ENCODE results near the gene CAMSAP1.

Gene CAMSAP1

GRCh38 chr9:135827301-135827700, 80.0 kb downstream of the CAMSAP1 start:
- DNase-seq, result no peak

DNA sequence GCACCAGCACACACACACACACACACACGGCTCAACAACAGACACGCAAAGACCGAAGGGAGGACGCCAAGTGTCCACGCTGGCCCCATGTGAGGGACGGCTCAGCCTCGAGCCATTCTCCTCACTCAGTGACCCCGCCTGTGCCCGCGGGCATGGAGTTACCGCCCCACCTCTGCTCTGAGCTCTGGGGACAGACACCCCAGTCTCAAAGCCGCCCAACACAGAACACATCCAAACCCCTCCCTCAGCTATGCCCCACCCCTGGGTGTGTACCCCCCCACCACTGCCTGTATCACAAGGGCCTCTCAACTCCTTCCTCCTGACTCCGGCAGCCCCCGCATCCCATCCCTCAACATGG, 81.2 kb downstream of the CAMSAP1 start:
- no peak for DNase-seq

- no peak for DNase-seq
Measured at GRCh38 chr9:135825435-135826187, 81.7 kb downstream of the CAMSAP1 start.

DNA sequence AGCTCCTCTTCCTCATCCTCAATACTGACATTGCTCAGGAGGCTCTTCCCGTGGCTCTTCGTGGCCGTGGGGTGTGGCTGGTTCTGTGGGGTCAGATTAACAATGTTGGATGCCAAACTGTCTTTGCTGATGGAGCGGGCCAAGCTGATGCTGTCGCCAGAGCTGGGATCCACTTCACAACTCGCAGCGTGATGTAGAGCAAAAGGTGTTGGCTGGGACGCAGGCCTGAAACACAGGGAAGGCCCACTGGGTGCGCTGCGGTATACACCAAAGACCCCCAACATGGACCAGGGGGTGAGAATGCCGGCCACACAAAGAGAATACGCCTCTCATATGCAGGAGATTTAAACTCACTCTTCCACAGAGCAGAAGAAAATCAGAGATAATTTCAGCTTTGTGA, 84.3 kb downstream of the CAMSAP1 start:
- no peak for DNase-seq

DNA sequence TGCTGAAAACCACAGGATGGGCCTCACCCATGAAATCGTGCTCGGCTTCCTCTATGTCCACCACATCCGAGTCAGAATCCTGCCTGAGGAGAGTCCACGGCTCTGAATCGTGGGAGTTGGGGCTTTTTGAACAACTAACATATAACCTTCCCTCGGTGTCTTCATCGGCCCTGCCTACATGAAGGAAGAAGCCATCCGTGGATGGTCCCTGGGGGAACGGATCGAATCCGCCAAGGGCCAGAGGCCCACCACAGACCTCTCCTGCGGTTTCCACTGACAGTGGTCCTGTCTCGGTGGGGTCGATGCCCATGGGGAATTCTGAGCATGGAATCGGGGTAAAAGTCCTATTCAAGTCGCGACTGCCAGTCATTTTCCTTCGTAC, 85.0 kb downstream of the CAMSAP1 start:
- DNase-seq, result no peak

DNA sequence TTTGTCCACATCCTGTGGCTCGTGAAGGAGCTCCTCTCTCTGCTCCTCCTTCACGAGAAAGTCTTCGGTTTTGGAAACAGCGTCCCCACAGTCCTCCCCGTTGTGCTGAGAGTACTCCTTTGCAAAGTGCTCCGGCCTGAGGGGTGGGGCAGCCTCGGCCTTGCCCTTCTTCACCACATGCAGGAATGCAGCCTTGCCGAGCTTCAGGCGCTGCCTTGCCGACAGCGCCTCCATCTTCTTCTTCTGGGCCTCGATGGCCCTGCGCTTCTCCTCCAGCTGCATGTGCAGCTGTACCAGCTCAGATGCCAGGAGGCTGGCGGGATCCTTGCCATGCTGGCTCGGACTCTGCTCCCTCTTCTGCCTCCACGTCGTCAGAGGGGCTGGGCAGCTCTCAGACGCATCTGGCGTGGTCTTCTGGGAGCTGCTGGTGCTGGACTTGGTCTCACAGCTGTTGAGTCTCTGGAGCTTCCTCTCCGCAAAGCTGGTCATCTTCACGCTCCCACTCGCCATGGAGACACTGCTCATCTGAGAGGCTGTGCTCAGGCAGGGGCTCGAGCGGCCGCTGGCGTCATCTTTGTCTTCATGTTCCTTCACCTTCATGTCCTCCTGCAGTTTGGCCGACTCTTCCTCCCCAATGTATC, 85.5 kb downstream of the CAMSAP1 start:
- DNase-seq, result peak; percentile 4

GRCh38 chr9:135821116-135821515, 86.2 kb downstream of the CAMSAP1 start:
- peak; percentile 4 for DNase-seq

- DNase-seq, result peak; percentile 3
Measured at GRCh38 chr9:135820661-135821060, 86.7 kb downstream of the CAMSAP1 start.

GRCh38 chr9:135819905-135820304, 87.4 kb downstream of the CAMSAP1 start:
- no peak for DNase-seq

- DNase-seq, result no peak
Measured at GRCh38 chr9:135818718-135819475, 88.4 kb downstream of the CAMSAP1 start.

DNA sequence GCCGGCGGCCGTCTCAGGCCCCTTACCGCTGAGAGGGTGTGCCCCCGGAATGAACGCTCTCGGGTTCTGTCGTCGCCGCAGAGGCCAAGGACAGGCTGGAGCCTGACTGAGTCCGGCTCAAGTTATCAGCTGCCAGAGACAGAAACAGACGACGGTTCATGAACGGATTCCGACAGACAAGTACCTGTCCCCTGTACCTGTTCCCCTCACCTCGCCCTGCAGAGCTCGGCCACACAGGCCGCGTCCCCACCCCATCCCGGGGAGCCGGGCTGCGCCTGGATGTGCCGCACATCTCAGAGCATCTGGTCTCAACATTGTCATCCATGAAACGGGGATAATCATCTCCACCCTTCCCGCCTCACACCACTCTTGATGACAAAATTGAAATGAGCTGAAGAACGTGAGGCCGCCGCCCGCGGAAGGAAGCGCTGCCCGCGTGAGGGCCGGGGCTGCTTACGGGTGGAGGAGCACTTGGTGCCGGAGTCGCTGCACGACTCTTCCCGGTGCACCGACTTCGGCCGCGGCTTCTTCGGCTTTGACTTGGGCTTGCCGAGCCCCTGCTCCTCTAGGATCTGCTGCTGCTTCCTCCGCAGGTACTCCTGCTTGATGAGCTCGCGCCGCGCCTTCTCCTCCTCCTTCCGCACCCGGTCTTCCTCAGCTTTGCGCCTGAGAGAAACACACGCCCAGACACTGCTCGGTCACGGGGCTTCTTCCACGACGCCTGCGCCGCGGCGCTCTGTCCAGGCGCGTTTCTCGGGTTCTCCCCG, 89.2 kb downstream of the CAMSAP1 start:
- DNase-seq, result no peak

DNA sequence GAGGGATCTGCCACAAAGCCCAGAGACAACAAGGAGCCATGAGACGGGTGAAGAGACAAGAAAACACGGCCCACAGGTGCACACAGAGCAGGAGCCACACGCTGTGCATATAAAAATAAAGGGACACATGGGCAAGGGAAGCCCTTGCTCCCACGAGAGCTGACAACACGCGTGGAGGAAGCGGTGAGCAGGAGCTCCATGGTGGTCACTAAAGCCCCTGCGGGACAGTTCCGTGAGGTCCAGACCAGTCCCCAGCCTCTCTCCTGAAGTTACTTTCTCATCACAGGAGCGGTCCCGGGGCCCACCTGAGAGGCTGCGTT, 90.7 kb downstream of the CAMSAP1 start:
- DNase-seq, result no peak

GRCh38 chr9:135815830-135816650, 91.3 kb downstream of the CAMSAP1 start:
- no peak for DNase-seq

DNA sequence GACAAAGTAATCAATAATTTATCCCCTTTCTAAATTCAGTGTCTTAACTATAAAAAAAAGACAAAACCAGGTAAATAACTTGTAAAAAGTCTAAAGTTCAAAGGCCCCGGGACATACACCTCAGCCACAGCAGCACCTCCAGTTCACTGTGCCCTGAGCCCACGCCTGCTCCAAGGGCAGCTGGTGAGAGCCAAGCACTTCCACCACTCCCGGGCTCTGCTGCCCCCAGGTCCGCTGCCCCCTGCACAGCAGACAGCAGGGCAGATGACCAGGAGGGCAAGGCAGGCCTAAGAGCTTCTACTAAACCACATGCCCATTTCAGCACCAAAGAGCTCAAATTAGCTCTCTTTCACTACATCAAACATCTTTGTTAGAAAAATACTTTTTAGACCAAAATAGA, 91.9 kb downstream of the CAMSAP1 start:
- no peak for DNase-seq

- DNase-seq, result no peak
Measured at GRCh38 chr9:135814421-135815095, 92.8 kb downstream of the CAMSAP1 start.

- no peak for DNase-seq
Measured at GRCh38 chr9:135813671-135814290, 93.6 kb downstream of the CAMSAP1 start.

- no peak for DNase-seq
Measured at GRCh38 chr9:135812961-135813360, 94.4 kb downstream of the CAMSAP1 start.

DNA sequence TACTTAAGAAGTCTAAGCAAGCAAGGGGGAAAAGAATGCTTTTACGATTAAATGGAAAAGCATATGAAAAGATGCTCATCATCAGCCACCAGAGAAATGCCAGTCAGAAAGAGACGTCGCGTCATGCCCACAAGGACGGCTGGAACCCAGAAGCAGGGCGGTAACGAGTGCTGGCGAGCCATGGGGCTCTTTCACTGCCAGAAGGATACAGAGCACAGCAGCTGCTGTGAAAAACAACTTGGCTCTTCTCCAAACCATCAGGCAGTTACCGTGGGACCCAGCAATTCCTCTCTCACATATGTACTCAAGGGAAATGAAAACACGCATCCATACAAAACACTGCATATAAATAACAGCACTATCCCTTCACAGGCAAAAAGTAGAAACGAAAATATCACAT, 95.5 kb downstream of the CAMSAP1 start:
- no peak for DNase-seq

DNA sequence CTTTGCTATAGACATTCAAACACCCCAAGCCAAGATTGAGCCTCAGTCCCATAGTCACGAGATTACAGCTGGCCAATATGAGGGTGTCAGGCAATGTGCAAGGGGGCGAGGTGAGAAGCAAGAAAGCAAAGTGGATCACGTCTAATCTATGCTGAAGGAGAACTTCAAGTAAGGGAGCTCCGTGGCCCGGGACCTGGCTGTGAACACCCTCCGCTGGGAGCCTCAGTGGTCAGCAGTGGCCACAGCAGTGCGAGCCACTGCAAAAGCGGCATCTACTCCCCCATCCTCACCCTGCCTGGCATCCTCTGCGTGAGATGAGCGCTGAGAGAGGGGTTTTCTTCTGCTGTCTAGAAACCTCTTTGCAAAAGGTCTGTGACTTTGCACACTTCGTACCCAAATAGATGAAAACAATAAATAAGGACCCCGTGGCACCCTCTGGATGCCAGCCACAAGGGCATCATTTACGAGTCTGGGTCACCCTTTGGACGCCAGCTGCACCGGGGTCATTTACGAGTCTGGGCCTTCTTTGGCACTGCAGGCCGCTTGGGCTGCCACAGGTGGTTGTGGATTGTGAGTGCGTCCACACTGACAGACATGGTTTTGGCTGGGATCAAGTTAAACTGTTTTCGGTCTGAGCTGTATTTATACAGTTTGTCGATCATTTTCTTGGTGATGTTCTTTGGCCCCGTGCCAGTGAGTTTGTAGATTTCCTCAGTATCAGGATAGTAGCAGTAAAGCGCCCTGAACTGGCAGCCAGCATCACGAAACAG, 96.4 kb downstream of the CAMSAP1 start:
- DNase-seq, result no peak

- DNase-seq, result no peak
Measured at GRCh38 chr9:135809166-135809565, 98.2 kb downstream of the CAMSAP1 start.
